Astrocyte of the cerebellum (primary cell): ENCODE results near the gene PIM3.

Source experiments
- DNase-seq: peaks from one replicate; pipeline ENCODE4 v3.0.0-alpha.2; 2011; ENCODE audit warnings: low read depth
- H3K4me3 ChIP-seq: 2 replicates; pipeline ENCODE4 v1.5.1; 2011; ENCODE audit warnings: mild to moderate bottlenecking, low read depth, low read length, moderate library complexity
- CTCF ChIP-seq: IDR thresholded peaks from 2 replicates; pipeline ENCODE4 v1.5.1; 2012; ENCODE audit warnings: low read length, low read depth, moderate library complexity, mild to moderate bottlenecking; ENCODE audit errors: missing control alignments
- in situ Hi-C: cut with HindIII; loops from 2 replicates; pipeline ENCODE4 v1.10.0; 2017; ENCODE audit warnings: low sequenced_read_pairs

Gene PIM3

DNA sequence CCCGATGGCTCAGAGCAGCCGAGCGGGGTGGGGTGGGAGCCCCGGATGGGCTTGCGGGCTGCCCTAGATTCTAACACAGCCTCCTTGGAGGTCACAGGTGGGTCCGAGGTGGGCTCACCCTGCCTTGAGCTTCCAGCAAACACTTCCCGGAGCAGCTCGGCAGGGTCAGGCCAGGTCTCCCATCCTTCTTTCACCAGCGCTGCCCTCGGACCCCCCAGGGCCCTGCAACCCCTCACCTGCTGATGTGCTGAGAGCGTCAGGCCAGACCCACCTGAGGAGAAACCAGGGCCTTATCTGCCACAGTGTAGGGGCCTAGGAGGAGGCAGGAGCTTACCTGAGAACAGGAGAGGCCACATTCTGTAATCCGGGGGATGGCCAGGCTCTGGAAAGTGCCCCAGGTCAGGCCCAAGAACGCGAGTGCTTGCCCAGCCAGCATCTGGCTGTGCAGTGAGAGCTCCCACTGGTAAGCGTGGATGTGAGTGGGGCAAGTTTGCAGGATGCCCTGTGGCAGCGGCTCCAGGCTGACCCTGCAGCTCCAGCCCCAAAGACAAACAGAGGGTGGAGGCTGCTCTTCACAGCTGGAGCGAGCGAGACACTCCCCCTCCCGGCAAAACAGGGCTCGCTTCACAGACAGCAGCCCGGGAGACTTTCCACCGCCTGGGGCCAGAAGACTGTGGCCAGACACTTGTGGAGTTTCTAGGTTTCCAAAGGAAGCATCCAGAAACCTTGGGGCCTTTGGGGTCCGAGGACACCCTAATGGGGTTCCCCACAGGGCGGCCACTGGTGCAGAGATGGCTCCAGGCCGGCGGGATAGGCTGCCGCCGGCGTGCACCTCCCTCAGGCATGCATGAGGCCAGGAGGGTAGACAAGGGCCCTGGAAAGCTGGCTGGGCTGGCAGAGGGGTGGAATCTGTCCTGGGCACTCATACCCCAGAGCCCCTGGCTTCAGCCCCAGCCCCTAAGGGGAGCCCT lies 51.9 kb downstream of the PIM3 start, which contains the start of gene IL17REL:
TSS of gene IL17REL (minus strand) at position 555 of the 971 bp plus-strand sequence. CDS start at position 436, 119 bp downstream.
- in situ Hi-C loops = loop anchor here (10.0 kb wide), 1 partner anchor 78 kb away; no protein-coding TSS in a partner anchor
- no peak for TF ChIP-seq CTCF
- H3K4me3 ChIP-seq = no peak within 1 kb of the TSS
- no peak for DNase-seq
